ENCODE measurements around the gene SH2D3A.
"Not testable (repeated sequence)": the region's sequence is repeated elsewhere in the genome, so short reads cannot be mapped to it uniquely, and the experiment has no call there.

Gene SH2D3A

GRCh38 chr19:6718741-6719539 is 48.3 kb downstream of the SH2D3A start:
- no peak for DNase-seq

GRCh38 chr19:6718111-6718740 is 49.0 kb downstream of the SH2D3A start:
- DNase-seq: no peak

- DNase-seq: no peak
Observed at GRCh38 chr19:6717441-6717971, 49.7 kb downstream of the SH2D3A start.

- DNase-seq: no peak
Observed at GRCh38 chr19:6717036-6717435, 50.2 kb downstream of the SH2D3A start.

- no peak for DNase-seq
Observed at GRCh38 chr19:6716610-6716970, 50.6 kb downstream of the SH2D3A start.

- no peak for DNase-seq
Observed at GRCh38 chr19:6714749-6715555, 52.3 kb downstream of the SH2D3A start.

- DNase-seq: no peak
Observed at GRCh38 chr19:6713773-6714692, 53.2 kb downstream of the SH2D3A start.

GRCh38 chr19:6712692-6713670 is 54.3 kb downstream of the SH2D3A start:
- DNase-seq: no peak

- DNase-seq: no peak
Observed at GRCh38 chr19:6712231-6712630, 55.0 kb downstream of the SH2D3A start.

GRCh38 chr19:6711605-6712004 is 55.6 kb downstream of the SH2D3A start:
- no peak for DNase-seq

GRCh38 chr19:6711078-6711361 is 56.2 kb downstream of the SH2D3A start:
- no peak for DNase-seq

GRCh38 chr19:6710273-6711077 is 56.8 kb downstream of the SH2D3A start:
- DNase-seq: no peak

- DNase-seq: no peak
Observed at GRCh38 chr19:6709549-6709948, 57.7 kb downstream of the SH2D3A start.

- DNase-seq: not testable (repeated sequence)
Observed at GRCh38 chr19:6708913-6709312, 58.3 kb downstream of the SH2D3A start.

GRCh38 chr19:6708346-6708745 is 58.9 kb downstream of the SH2D3A start:
- no peak for DNase-seq

GRCh38 chr19:6707658-6708018 is 59.6 kb downstream of the SH2D3A start:
- no peak for DNase-seq

- no peak for DNase-seq
Observed at GRCh38 chr19:6707011-6707657, 60.1 kb downstream of the SH2D3A start.

GRCh38 chr19:6706633-6706958 is 60.6 kb downstream of the SH2D3A start:
- DNase-seq: no peak

- DNase-seq: no peak
Observed at GRCh38 chr19:6705931-6706632, 61.2 kb downstream of the SH2D3A start.
